ENCODE measurements around the gene HDAC4. TPM values are rescaled to one million over a fixed set of nuclear protein-coding genes. Genes with fewer than 3 reads are reported as not detected.

Gene HDAC4
- total and polyA plus RNA-seq, 9 of the 15 experiments (the other 6 are each of a cell fraction or from before 2014, with no cell fraction given): 0.11 to 20.2 (median 4.0) TPM

DNA sequence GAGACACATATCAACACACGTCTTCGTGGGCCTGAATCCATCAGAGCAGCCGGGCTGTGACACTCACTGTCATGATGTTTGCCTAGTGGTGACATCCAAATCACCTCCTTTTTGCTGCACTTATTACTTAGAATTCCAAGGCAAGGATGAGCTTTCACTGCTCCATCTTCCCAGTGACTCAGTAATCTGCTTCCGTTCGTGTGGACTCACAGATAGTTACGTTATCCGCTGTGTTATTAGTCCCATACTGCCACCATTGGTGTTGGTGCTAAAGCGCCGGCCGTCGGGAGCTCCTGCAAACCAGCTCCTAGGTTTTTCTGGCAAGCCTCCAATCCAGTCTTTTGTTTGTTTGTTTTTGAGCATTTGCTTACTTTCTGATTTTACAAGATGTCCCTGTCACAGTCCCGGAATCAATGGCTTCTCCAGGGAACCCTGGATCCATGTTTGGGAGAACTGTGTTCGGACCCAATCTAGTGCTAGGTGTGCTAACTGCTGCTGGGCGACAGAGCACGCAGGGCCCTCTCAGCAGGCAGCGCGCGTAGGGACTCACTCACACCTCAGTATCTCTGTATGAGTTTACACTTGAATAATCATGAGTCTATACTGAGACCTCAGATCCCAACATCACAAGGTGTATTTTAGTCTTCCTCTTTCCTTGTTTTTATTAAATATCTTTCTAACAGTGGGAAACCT lies 42.6 kb downstream of the HDAC4 start:
- FAIRE-seq (no peak), ATAC-seq (no peak), DNase-seq (ENCODE audit: extremely low read depth in 1 of 4, low spot score in 3 of 4) (no peak)
- in situ Hi-C loops (cut with MboI) (no loop called here), intact Hi-C loops (cut with micrococcal nuclease) (no loop called here)
- Histone ChIP-seq H3K9ac (ENCODE audit: insufficient read depth in 1 of 2, low read depth in 2 of 2, low read length in 2 of 2) (no peak overlapping the region), H3K79me2 (ENCODE audit: control insufficient read depth, insufficient read depth, low read length) (peaks cover 18% of the 10 kb centered on the region), H3K27ac (ENCODE audit: extremely low read depth, low read depth, low read length) (no peak overlapping the region), H3K4me1 (replicated peaks in 1 of 2; ENCODE audit: control insufficient read depth in 2 of 2, insufficient read depth in 2 of 2, low read length in 2 of 2) (peaks cover 11 to 12% of the 10 kb centered on the region in 2 experiments; a peak in 4 of 5 replicates), H3K9me1 (ENCODE audit: control insufficient read depth, insufficient read depth, low read length) (no peaks in the 10 kb centered on the region), H4K20me1 (replicated peaks; ENCODE audit: control insufficient read depth, insufficient read depth, low read length) (peaks cover 7% of the 10 kb centered on the region; the same call in 1 of the 2 replicates), H3K4me3 (no peak overlapping the region), H3K27me3 (ENCODE audit: control insufficient read depth in 2 of 2, insufficient read depth in 2 of 2, low read length in 2 of 2) (no peaks in the 10 kb centered on the region), H3K9me3 (replicated peaks; ENCODE audit: control insufficient read depth, insufficient read depth, low read depth, low read length) (peaks cover 1% of the 10 kb centered on the region; the same call in 1 of the 2 replicates), H2AFZ (ENCODE audit: low read depth, low read length) (no peak overlapping the region), H3K36me3 (ENCODE audit: control insufficient read depth, insufficient read depth, low read length) (no peaks in the 10 kb centered on the region), H3K4me2 (ENCODE audit: insufficient read depth, low read length) (no peak overlapping the region)
- BruUV-seq (replicated peaks): no TSS peak
- no peak for TF ChIP-seq POLR2AphosphoS2 (IDR thresholded peaks at IDR 0.05; ENCODE audit: low read length)
- TF ChIP-seq NFIC (IDR thresholded peaks at IDR 0.05): peak; percentile 42
- WGBS (ENCODE audit: insufficient coverage, low coverage, missing lambda C conversion rate): 94% methylated on average over 10 of the region's 18 CpGs
- ChIA-PET CTCF (ENCODE audit: low intra/inter-chr PET ratio) (no interaction called here), POLR2A (no interaction called here)

DNA sequence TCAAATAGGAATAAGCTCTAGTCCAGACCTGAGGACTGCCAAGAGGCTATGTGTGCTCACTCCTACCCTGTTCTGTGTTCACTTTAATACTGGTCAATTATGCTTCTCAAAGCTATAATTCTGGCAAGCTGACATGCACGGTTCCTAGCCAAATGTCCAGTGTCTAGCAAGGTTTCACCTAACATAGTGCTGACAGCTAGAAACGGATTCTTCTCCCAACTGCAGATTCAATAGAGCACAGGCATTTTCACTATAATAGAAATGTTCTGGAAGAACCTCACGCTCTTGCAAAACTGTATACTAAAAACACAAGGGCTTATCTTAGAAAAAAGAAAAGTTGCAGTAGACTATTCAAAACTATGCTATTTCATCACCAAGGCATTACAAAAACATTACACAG lies 45.1 kb downstream of the HDAC4 start:
- intact Hi-C loops (cut with micrococcal nuclease): no loop called here
- in situ Hi-C loops (cut with MboI): no loop called here
- ATAC-seq (no peak), FAIRE-seq (no peak), DNase-seq (ENCODE audit: extremely low read depth in 1 of 4, low spot score in 3 of 4) (no peak)
- Histone ChIP-seq H3K27me3 (ENCODE audit: control insufficient read depth in 2 of 2, insufficient read depth in 2 of 2, low read length in 2 of 2) (no peaks in the 10 kb centered on the region), H3K4me3 (no peak overlapping the region), H3K27ac (ENCODE audit: extremely low read depth, low read depth, low read length) (no peak overlapping the region), H3K79me2 (ENCODE audit: control insufficient read depth, insufficient read depth, low read length) (peaks cover 1% of the 10 kb centered on the region; the same call in 2 of the 3 replicates), H3K36me3 (ENCODE audit: control insufficient read depth, insufficient read depth, low read length) (peaks cover 8% of the 10 kb centered on the region; the same call in 1 of the 3 replicates), H3K9me1 (ENCODE audit: control insufficient read depth, insufficient read depth, low read length) (no peaks in the 10 kb centered on the region), H3K4me1 (replicated peaks in 1 of 2; ENCODE audit: control insufficient read depth in 2 of 2, insufficient read depth in 2 of 2, low read length in 2 of 2) (peaks cover 5 to 8% of the 10 kb centered on the region in 2 experiments; a peak in 4 of 5 replicates), H3K9me3 (replicated peaks; ENCODE audit: control insufficient read depth, insufficient read depth, low read depth, low read length) (peaks cover 1% of the 10 kb centered on the region; the same call in 1 of the 2 replicates), H4K20me1 (replicated peaks; ENCODE audit: control insufficient read depth, insufficient read depth, low read length) (peaks cover 4% of the 10 kb centered on the region; the same call in 1 of the 2 replicates), H3K4me2 (ENCODE audit: insufficient read depth, low read length) (no peak overlapping the region), H3K9ac (ENCODE audit: insufficient read depth in 1 of 2, low read depth in 2 of 2, low read length in 2 of 2) (no peak overlapping the region), H2AFZ (ENCODE audit: low read depth, low read length) (no peak overlapping the region)
- CTCF ChIA-PET (ENCODE audit: low intra/inter-chr PET ratio): no interaction called here
- 83% methylated on average over 3 of the region's 3 CpGs for WGBS (ENCODE audit: insufficient coverage, low coverage, missing lambda C conversion rate)
- BruUV-seq (replicated peaks): no TSS peak
- POLR2A ChIA-PET: interaction anchor here (1.6 kb wide), 1 partner anchor 11 kb away, joined by 4 read pairs; no protein-coding TSS in a partner anchor
- TF ChIP-seq RBM17 (IDR thresholded peaks at IDR 0.05; ENCODE audit: borderline replicate concordance, low read depth, low read length): no peak
- TF ChIP-seq, protein P1, sequence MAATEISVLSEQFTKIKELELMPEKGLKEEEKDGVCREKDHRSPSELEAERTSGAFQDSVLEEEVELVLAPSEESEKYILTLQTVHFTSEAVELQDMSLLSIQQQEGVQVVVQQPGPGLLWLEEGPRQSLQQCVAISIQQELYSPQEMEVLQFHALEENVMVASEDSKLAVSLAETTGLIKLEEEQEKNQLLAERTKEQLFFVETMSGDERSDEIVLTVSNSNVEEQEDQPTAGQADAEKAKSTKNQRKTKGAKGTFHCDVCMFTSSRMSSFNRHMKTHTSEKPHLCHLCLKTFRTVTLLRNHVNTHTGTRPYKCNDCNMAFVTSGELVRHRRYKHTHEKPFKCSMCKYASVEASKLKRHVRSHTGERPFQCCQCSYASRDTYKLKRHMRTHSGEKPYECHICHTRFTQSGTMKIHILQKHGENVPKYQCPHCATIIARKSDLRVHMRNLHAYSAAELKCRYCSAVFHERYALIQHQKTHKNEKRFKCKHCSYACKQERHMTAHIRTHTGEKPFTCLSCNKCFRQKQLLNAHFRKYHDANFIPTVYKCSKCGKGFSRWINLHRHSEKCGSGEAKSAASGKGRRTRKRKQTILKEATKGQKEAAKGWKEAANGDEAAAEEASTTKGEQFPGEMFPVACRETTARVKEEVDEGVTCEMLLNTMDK (IDR thresholded peaks at IDR 0.05; ENCODE audit: borderline replicate concordance, insufficient read depth, low read depth, low read length, poor library complexity, severe bottlenecking): no peak
- TF ChIP-seq ETV6 (IDR thresholded peaks at IDR 0.05; ENCODE audit: borderline replicate concordance in 1 of 2, low read depth in 2 of 2, low read length in 1 of 2): no peak
- no peak for TF ChIP-seq ETV6 (CRISPR knock-in tag; IDR thresholded peaks at IDR 0.05; ENCODE audit: borderline replicate concordance)
- no peak for TF ChIP-seq RHOXF2B (CRISPR knock-in tag; conservative IDR thresholded peaks at IDR 0.05)
- TF ChIP-seq HMG20A (CRISPR knock-in tag; conservative IDR thresholded peaks at IDR 0.05): no peak
- no peak for TF ChIP-seq TAF7 (tag; IDR thresholded peaks at IDR 0.05)
- TF ChIP-seq CREB1 (IDR thresholded peaks at IDR 0.05): no peak
- no peak for TF ChIP-seq CREB1 (CRISPR knock-in tag; IDR thresholded peaks at IDR 0.05)
- TF ChIP-seq KLF10 (CRISPR knock-in tag; IDR thresholded peaks at IDR 0.05): no peak
- TF ChIP-seq ARHGAP35 (IDR thresholded peaks at IDR 0.05; ENCODE audit: partially characterized antibody): no peak
